ENCODE data around the gene EFNB2. TPM values are rescaled to one million over a fixed set of nuclear protein-coding genes. Genes with fewer than 3 reads are reported as not detected.
A peak's percentile ranks its signal among the peaks of the same experiment; 100 is the strongest.

The EFNB2 gene
- total and polyA plus RNA-seq, 11 donors: 7.3 to 20.2 (median 12.7) TPM

DNA sequence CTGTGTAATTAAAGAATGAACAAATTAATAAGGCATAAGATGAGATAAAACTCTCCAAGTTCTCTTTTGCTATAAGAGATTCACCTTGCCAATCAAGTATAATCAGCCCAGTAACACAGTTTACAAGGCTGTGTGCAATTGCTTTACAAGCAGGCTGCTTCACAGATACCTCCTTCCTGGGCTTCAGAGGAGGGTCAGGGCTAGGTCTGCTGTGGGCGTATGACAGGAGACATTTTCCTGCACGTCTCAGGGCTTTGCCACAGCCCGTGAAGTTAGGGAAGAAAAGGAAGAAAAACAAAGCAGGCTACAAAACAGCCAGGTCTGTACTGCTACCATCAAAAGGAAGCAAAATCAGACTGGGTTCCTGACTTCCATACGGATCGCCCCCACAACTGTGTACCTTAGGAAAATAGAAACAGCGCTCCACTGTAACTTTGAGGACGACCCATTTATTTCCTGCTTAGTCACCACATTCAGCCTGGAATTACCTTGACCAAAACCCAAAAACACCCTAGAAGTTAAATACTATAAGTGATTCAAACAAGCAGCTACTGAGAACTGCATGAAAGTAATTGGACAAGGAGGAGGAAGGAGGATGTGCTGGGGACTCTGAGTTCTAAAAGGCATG, 12.4 kb downstream of the EFNB2 start:
- DNase-seq (no peak), ATAC-seq (no peak)
- TF ChIP-seq, protein P1, sequence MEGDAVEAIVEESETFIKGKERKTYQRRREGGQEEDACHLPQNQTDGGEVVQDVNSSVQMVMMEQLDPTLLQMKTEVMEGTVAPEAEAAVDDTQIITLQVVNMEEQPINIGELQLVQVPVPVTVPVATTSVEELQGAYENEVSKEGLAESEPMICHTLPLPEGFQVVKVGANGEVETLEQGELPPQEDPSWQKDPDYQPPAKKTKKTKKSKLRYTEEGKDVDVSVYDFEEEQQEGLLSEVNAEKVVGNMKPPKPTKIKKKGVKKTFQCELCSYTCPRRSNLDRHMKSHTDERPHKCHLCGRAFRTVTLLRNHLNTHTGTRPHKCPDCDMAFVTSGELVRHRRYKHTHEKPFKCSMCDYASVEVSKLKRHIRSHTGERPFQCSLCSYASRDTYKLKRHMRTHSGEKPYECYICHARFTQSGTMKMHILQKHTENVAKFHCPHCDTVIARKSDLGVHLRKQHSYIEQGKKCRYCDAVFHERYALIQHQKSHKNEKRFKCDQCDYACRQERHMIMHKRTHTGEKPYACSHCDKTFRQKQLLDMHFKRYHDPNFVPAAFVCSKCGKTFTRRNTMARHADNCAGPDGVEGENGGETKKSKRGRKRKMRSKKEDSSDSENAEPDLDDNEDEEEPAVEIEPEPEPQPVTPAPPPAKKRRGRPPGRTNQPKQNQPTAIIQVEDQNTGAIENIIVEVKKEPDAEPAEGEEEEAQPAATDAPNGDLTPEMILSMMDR (IDR thresholded peaks at IDR 0.05): no peak
- TF ChIP-seq POLR2A (IDR thresholded peaks at IDR 0.05): no peak
- 69 to 78% (median 72%) methylated on average over 7 of the region's 7 CpGs for WGBS, 4 donors
- Histone ChIP-seq H3K4me1 (peaks cover 0 to 44% (median 6%) of the 10 kb centered on the region in 12 donors), H3K27ac (peak overlapping the region in 2 of 12 donors; percentile 27 to 33), H3K9me3 (no peaks in the 10 kb centered on the region), H3K27me3 (no peaks in the 10 kb centered on the region), H3K36me3 (no peaks in the 10 kb centered on the region), H3K4me3 (peak overlapping the region in 2 of 12 donors; percentile 5 to 8)
- intact Hi-C loops (cut with DNase I): loop anchor here in 6 of 10 donors (5.0 to 10.0 kb wide), 6 partner anchors 436 to 1948 kb away; no protein-coding TSS in a partner anchor

DNA sequence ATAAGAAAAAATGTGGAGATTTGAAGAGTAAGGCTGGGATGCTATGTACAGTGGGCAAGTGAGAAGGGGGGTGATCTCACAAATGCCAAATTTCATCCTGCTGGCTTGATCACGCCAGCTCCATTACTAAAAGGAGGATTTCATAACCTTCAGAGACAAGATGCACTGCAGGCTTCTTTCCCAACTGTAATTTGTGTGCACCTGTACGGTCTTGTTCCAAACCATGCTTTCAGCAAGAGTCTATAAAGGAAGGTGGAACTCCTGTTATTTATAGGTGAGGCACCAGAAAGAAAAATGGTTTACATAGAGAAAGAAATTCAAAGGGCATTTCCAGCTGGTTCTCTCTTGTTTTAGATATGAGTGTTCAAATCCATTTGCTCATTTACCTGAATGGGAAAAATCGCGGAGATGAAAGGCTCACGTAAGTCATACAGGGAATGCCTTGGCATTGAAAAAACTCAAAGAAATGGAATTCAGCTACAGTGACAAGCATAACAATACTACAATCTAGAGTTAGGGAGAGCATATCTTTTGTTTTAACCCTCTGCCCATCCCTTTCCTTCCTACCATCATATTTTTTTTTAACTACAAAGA, 13.3 kb downstream of the EFNB2 start:
- WGBS, 4 donors: 78 to 81% (median 80%) methylated on average over 5 of the region's 5 CpGs
- peak overlapping the region in 1 of 12 donors; percentile 5 for H3K4me3 ChIP-seq
- no peaks in the 10 kb centered on the region for H3K36me3 ChIP-seq
- peak overlapping the region in 1 of 12 donors; percentile 33 for H3K27ac ChIP-seq
- TF ChIP-seq, protein P1 (IDR thresholded peaks at IDR 0.05): no peak
- no peak for TF ChIP-seq POLR2A (IDR thresholded peaks at IDR 0.05)
- intact Hi-C loops (cut with DNase I): loop anchor here in 6 of 10 donors (5.0 to 10.0 kb wide), 6 partner anchors 435 to 1947 kb away; no protein-coding TSS in a partner anchor
- no peaks in the 10 kb centered on the region for H3K27me3 ChIP-seq
- H3K9me3 ChIP-seq: no peaks in the 10 kb centered on the region
- H3K4me1 ChIP-seq: peaks cover 0 to 52% (median 7%) of the 10 kb centered on the region in 12 donors
- DNase-seq (no peak), ATAC-seq (no peak)

DNA sequence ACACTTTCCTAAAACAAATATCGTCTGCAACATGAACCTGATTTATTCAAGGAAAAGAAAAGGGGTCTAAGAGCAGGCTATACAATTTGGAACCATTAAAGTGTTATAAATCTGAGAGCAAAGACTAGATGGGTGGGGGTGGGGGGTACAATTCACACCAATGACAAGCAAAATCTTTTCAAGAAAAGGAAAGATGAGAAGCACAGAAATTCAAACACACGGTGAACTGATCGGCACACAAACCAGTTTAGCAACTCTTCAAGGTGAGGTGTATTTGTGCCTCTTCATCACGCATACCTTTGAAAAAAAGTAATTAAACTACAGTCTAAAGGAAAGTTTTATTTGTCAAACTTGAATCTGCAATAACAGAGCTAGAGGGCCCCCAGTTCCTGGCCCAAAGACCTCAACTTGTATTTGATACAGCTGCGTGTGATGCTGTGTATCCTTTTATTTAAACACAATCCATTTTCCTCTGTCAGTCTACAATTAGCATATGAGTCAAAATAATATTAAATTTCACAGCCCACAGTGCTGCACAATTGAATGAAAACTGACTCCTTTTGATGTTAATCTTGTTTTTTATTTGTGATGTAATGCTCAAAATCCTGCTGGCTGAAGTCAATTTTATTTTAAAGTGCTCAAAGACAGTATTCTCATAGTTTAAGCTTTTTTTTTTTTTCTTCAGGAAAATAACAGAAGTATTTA, 14.2 kb downstream of the EFNB2 start:
- H3K36me3 ChIP-seq: no peaks in the 10 kb centered on the region
- no peaks in the 10 kb centered on the region for H3K27me3 ChIP-seq
- ATAC-seq (no peak), DNase-seq (no peak)
- H3K9me3 ChIP-seq: no peaks in the 10 kb centered on the region
- H3K27ac ChIP-seq: no peak overlapping the region
- TF ChIP-seq, protein P1 (IDR thresholded peaks at IDR 0.05): no peak
- TF ChIP-seq POLR2A (IDR thresholded peaks at IDR 0.05): no peak
- intact Hi-C loops (cut with DNase I): loop anchor here in 6 of 10 donors (5.0 to 10.0 kb wide), 6 partner anchors 434 to 1946 kb away; no protein-coding TSS in a partner anchor
- WGBS, 4 donors: 72 to 81% (median 78%) methylated on average over 5 of the region's 5 CpGs
- H3K4me3 ChIP-seq: no peak overlapping the region
- H3K4me1 ChIP-seq: peaks cover 0 to 57% (median 8%) of the 10 kb centered on the region in 12 donors
